GM19099 (cell line): ENCODE results near the gene OLFML2B.

Experiments used
- POLR2A ChIP-seq: IDR thresholded peaks from 3 replicates; pipeline ENCODE4 v1.6.1; 2011; ENCODE audit warnings: low read depth; ENCODE audit not compliant: insufficient read length; ENCODE audit errors: extremely low read depth

OLFML2B gene

DNA sequence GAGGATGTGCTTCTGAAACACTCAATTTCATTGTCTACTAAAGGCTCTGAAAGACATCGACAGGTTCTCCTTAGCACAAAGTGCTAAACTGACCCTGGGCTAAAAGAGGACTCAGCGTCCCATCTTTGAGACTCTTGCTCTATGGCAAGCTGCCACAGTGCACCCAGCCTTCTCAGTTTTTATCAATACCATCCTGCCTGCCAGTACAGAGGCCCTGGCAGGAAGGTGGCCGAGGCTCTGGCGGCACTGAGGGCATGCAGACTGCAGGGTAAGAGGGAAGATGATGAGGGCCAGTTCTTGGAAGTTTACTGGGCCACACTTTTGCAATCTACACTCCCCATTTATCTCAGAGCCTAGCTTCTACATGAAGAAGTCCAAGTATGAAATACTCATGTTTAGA is 5.3 kb downstream of the OLFML2B start:
- TF ChIP-seq POLR2A: no peak

DNA sequence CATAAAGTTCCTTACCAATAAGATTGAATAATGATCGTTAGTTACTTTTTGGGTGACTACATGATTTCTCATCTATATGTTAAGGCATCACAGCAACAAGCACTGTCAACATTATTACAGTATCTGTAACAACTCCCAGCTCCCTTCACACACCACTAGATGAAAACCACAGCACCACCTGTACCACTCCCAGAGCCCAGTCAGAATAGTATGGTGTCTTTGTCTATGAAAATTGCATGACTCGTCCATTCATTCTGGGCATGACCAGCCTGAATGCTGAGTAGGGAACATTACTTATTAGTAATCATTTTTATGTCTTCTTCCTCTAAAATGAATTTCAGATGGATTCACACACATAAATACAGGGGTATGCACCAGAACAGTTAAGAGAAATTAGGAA is 7.0 kb downstream of the OLFML2B start:
- TF ChIP-seq POLR2A: no peak

DNA sequence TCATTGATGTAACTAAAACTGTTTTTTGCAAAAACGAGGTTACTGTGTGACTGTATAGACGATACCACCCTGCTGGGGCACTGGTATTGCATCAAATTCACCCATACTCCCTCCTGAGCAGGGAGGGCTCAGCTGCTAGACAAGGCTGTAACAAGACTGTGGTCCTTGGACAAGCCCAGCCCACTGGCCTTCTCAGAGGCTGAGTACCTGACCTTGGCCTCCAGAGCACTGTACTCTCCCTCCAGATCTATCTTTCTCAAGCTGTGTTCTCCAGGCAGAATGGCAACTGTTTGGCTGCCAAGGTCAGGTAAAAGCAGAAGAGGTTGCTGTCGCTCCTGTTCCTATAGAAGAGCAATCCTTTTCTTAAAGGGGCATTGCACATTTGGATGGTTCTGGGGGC is 8.5 kb downstream of the OLFML2B start:
- no peak for TF ChIP-seq POLR2A

GRCh38 chr1:162014202-162014601 is 9.5 kb downstream of the OLFML2B start:
- TF ChIP-seq POLR2A: no peak

DNA sequence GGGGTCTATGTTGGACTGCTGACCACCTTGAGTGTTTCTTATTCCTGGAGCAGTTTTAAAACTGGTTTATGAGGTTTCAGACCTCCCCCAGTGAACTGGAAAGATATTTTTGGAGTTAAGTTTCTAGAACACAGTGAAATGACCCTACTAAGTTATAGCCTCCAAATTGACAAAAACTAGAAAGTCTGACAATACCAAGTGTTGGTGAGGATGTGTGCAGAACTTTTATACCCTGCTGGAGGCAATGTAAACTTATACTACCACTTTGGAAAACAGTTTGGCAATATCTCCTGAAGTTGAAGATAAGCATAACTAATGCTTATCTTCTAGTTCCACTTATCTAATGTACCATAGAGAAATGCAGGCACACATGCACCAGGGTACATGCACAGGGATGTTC is 10.4 kb downstream of the OLFML2B start:
- no peak for TF ChIP-seq POLR2A

DNA sequence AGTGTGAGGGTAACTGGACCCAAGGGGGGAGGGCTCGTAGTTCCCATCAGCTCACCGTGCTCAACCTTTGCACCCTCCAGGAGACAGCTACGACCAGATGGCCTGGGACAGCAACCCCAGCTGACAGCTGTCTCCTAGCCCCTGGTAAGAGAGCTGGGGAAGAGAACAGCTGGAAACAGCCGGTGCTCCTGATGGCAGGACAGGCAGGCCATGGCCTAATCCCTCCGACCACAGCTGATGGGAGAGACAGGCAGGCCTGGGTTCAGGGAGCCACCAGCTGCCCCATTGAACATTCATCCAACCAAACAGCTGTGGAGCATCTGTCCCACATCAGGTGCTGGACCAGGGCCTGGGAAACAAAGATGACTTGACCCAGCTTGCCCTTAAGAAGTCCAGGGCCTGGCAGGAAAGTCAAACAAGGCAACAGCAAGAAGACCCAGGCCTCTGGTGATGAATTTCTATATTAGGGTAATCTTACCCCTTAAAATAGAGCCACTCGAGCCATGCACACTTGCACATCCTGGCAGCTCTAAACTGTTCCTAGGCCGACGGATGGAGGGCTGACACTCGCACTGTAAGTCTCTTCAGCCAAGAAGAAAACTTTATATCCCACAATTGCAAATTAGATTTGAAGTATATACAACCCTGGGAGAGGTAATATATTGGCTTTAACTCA is 12.2 kb downstream of the OLFML2B start:
- TF ChIP-seq POLR2A: no peak

- no peak for TF ChIP-seq POLR2A
Measured at GRCh38 chr1:162010175-162010506, 13.5 kb downstream of the OLFML2B start.

DNA sequence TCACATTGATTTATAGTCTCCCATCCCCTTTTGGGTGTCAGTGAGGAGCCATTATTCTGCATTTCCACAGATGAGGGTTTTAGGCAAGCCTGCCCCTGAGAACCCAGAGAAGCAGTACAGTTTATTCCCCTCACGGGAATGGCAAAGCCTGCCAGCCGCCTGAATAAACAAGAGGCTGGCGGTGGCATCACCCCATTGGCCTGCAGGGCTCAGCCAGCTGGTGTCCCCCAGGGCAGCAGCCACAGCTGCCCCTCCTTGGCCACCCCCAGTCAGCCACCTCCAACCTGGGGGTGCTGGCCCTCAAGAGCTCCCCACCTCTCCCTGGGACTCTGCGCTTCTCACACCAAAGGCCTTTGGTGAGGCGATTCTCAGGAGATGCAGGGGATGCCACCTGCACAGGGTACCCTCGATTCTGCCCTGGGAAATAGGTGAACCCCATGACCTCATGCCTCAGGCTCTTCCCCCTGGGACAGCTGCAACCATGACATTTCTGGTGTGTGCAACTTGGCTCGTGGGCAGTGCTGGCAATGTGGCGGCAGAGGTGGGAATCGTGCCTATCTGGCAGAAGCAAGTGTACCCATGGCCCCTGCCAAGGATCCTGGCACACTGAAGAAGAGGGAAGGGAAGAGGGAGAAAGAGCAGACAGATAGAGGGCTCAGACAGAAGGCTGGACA is 14.0 kb downstream of the OLFML2B start:
- no peak for TF ChIP-seq POLR2A

DNA sequence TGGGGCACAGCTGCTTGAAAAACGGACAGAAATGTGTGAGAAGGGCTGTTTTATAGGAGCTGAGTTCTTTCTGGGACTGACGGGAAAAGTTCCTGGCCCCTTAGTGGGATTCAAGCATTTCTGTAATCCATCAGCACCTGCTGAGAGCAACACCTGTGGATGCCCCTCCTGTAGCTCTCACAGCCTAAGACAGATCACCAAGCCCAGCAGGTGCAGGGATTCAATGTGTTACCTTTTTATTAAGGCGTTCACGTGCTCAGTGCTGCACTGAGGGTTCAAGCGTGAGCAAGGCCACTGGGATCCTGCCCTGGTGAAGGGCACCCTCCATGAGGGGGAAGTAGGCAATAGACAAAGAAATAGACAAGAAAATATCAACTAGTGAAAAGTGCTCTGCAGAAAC is 14.9 kb downstream of the OLFML2B start:
- no peak for TF ChIP-seq POLR2A

- no peak for TF ChIP-seq POLR2A
Measured at GRCh38 chr1:162007466-162007865, 16.2 kb downstream of the OLFML2B start.

DNA sequence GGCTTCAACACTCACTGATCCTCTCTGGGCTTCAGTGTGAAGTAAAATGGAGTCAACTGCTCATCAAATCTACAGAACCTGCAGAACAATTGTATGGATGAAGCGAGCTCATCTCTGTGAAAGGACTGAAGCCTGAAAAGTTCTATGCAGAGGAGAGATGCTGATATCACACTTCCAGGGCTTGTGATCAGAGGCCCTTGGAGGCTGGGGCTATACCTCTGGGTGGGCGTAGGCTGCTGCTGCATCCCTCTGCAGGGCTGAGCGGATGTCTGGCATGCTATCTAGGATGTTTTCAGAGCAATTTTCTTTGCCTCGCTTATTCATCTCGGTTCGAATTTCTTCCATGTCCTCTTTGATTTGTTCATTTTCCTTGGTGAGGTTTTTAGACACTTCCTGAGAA is 17.6 kb downstream of the OLFML2B start:
- no peak for TF ChIP-seq POLR2A

DNA sequence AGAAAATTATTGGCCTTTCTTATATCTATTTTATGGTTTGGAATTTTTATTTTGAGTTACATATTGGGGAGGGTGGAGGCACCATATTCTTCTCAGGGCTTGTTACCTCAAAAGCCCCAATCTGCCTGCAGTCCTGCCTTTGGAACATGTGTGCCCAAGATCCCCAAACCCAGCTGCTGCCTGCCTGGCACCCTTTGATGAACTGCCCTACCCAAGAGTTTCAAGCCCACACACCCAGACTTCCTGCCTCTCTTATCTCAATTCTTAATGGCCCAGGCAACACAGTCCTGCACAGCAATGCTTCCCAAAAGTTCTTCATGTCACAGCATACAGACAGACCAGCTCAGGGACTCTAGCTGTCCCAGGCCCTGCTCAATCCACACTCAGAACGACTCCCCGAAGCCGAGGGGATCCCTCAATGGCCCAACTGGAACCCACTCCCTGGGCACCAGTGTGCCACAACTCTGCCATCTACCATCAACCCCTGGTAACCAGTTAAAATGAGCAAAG is 19.2 kb downstream of the OLFML2B start:
- TF ChIP-seq POLR2A: no peak

- TF ChIP-seq POLR2A: no peak
Measured at GRCh38 chr1:162003830-162004215, 19.8 kb downstream of the OLFML2B start.

DNA sequence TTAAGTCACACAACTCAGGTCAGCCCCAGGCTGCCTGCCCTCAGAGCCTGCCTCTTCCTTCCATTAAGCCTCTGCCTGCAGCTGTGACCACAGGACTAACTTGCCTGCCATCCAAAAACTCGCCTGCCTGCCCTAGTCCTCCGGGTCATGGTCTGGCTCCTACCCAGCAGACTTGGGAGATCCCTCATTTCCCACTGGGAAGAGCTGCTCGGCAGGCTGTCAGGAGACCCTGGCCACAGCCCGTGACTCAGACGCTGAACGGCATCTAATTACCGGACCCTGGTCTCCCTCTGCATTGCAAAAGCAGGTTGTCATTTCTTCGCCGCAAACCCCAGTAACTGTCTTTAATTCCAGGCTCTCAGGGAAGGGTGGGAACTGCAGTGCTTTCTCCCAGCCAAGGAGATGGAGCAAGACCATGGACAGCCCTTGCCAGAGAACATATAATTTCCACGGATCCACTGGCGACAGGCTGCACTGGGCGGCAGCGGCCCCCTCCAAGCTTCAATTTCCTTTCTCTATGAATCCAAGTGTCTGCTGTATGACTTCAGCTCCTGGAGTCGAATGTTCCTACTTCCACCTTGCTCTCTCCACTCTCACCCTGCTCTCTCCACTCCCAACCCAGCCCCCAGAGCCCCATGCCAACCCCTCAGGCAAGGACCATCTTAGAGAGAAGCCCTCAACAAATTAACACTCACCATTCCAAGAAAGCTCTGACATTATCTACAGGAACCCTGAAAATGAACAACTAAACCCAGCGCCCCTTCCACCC is 20.4 kb downstream of the OLFML2B start:
- TF ChIP-seq POLR2A: no peak

- no peak for TF ChIP-seq POLR2A
Measured at GRCh38 chr1:162000053-162000420, 23.6 kb downstream of the OLFML2B start.
